ENCODE results near the gene CYP19A1.

CYP19A1 gene

GRCh38 chr15:51260202-51260601, 78.2 kb downstream of the CYP19A1 start:
- no peak overlapping the region for H3K4me3 ChIP-seq (ENCODE audit: low read depth, low read length)
- DNase-seq (ENCODE audit: low read depth) = no peak
- no peak for TF ChIP-seq CTCF (conservative IDR thresholded peaks at IDR 0.05; ENCODE audit: low read depth, low read length)

GRCh38 chr15:51255533-51255932, 82.9 kb downstream of the CYP19A1 start:
- H3K4me3 ChIP-seq (ENCODE audit: low read depth, low read length) = no peak overlapping the region
- no peak for TF ChIP-seq CTCF (conservative IDR thresholded peaks at IDR 0.05; ENCODE audit: low read depth, low read length)
- no peak for DNase-seq (ENCODE audit: low read depth)

- H3K4me3 ChIP-seq (ENCODE audit: low read depth, low read length) = no peak overlapping the region
- DNase-seq (ENCODE audit: low read depth) = no peak
- TF ChIP-seq CTCF (conservative IDR thresholded peaks at IDR 0.05; ENCODE audit: low read depth, low read length) = no peak
Measured at GRCh38 chr15:51253366-51253765, 85.0 kb downstream of the CYP19A1 start.

GRCh38 chr15:51252671-51253070, 85.7 kb downstream of the CYP19A1 start:
- no peak for DNase-seq (ENCODE audit: low read depth)
- no peak for TF ChIP-seq CTCF (conservative IDR thresholded peaks at IDR 0.05; ENCODE audit: low read depth, low read length)
- H3K4me3 ChIP-seq (ENCODE audit: low read depth, low read length) = no peak overlapping the region

GRCh38 chr15:51251556-51251955, 86.8 kb downstream of the CYP19A1 start:
- no peak for DNase-seq (ENCODE audit: low read depth)
- no peak for TF ChIP-seq CTCF (conservative IDR thresholded peaks at IDR 0.05; ENCODE audit: low read depth, low read length)
- H3K4me3 ChIP-seq (ENCODE audit: low read depth, low read length) = no peak overlapping the region

GRCh38 chr15:51250217-51251011, 88.0 kb downstream of the CYP19A1 start:
- DNase-seq (ENCODE audit: low read depth) = no peak
- no peak overlapping the region for H3K4me3 ChIP-seq (ENCODE audit: low read depth, low read length)
- TF ChIP-seq CTCF (conservative IDR thresholded peaks at IDR 0.05; ENCODE audit: low read depth, low read length) = no peak

GRCh38 chr15:51245628-51246027, 92.8 kb downstream of the CYP19A1 start:
- no peak for DNase-seq (ENCODE audit: low read depth)
- TF ChIP-seq CTCF (conservative IDR thresholded peaks at IDR 0.05; ENCODE audit: low read depth, low read length) = no peak
- H3K4me3 ChIP-seq (ENCODE audit: low read depth, low read length) = no peak overlapping the region
